Measurements from ENCODE around the gene POU2AF1. TPM values are rescaled to one million over a fixed set of nuclear protein-coding genes. Genes with fewer than 3 reads are reported as not detected.

The POU2AF1 gene
- total RNA-seq, 6 experiments from 2014 or later, result 0.06 to 2.4 (median 0.63) TPM

GRCh38 chr11:111329306-111330204, 49.5 kb downstream of the POU2AF1 start:
- intact Hi-C loops (cut with DNase I), result no loop called here
- TF ChIP-seq, protein P1, sequence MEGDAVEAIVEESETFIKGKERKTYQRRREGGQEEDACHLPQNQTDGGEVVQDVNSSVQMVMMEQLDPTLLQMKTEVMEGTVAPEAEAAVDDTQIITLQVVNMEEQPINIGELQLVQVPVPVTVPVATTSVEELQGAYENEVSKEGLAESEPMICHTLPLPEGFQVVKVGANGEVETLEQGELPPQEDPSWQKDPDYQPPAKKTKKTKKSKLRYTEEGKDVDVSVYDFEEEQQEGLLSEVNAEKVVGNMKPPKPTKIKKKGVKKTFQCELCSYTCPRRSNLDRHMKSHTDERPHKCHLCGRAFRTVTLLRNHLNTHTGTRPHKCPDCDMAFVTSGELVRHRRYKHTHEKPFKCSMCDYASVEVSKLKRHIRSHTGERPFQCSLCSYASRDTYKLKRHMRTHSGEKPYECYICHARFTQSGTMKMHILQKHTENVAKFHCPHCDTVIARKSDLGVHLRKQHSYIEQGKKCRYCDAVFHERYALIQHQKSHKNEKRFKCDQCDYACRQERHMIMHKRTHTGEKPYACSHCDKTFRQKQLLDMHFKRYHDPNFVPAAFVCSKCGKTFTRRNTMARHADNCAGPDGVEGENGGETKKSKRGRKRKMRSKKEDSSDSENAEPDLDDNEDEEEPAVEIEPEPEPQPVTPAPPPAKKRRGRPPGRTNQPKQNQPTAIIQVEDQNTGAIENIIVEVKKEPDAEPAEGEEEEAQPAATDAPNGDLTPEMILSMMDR (IDR thresholded peaks at IDR 0.05), result no peak
- no peak for TF ChIP-seq POLR2A (IDR thresholded peaks at IDR 0.05)
- no peak for DNase-seq
- Histone ChIP-seq H3K4me3 (no peak overlapping the region), H3K27ac (peak overlapping the region in 2 of 3 donors; percentile 6 to 52), H3K9me3 (no peaks in the 10 kb centered on the region), H3K36me3 (no peaks in the 10 kb centered on the region), H3K27me3 (no peaks in the 10 kb centered on the region), H3K4me1 (peaks cover 0 to 54% (median 23%) of the 10 kb centered on the region in 4 donors)
- ATAC-seq, result no peak
- WGBS (ENCODE audit: insufficient coverage, low coverage, low lambda C conversion rate, missing lambda C conversion rate), result 81% methylated on average over 6 of the region's 7 CpGs

- intact Hi-C loops (cut with DNase I), result no loop called here
- WGBS (ENCODE audit: insufficient coverage, low coverage, low lambda C conversion rate, missing lambda C conversion rate), result 65% methylated on average over 6 of the region's 8 CpGs
- DNase-seq (peak in 2 of 3 donors; percentile 21 to 65), ATAC-seq (peak; percentile 38 to 62 (median 52))
- H3K4me1 ChIP-seq, result peaks cover 0 to 43% (median 20%) of the 10 kb centered on the region in 4 donors
- H3K4me3 ChIP-seq, result no peak overlapping the region
- no peaks in the 10 kb centered on the region for H3K27me3 ChIP-seq
- no peaks in the 10 kb centered on the region for H3K9me3 ChIP-seq
- no peak for TF ChIP-seq POLR2A (IDR thresholded peaks at IDR 0.05)
- TF ChIP-seq, protein P1 (IDR thresholded peaks at IDR 0.05), result no peak
- no peaks in the 10 kb centered on the region for H3K36me3 ChIP-seq
- H3K27ac ChIP-seq, result no peak overlapping the region
Observed at GRCh38 chr11:111327908-111328624, 51.0 kb downstream of the POU2AF1 start.

DNA sequence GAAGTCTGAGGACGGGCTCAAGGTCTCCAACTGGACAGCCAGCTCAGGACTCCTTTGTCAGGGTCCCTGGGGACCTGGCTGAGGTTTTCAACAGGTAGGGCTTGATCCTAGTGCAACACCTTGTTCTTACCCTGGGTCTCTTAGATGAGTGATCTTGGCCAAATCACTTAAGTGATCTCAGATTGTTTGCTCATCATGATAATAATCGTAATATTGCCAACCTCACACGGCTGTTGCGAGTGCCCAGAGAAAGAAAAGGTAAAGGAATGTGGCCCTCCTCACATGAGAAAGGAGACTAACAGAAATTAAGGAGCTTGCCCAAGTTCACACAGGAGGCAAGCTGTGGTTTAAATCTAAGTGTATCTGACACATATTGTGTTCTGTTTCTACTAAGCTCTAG, 52.3 kb downstream of the POU2AF1 start:
- Histone ChIP-seq H3K27ac (no peak overlapping the region), H3K27me3 (no peaks in the 10 kb centered on the region), H3K36me3 (no peaks in the 10 kb centered on the region), H3K9me3 (no peaks in the 10 kb centered on the region), H3K4me3 (no peak overlapping the region), H3K4me1 (peaks cover 0 to 38% (median 16%) of the 10 kb centered on the region in 4 donors)
- TF ChIP-seq POLR2A (IDR thresholded peaks at IDR 0.05), result no peak
- TF ChIP-seq, protein P1 (IDR thresholded peaks at IDR 0.05), result no peak
- ATAC-seq (no peak), DNase-seq (no peak)
- intact Hi-C loops (cut with DNase I), result no loop called here
- 75% methylated on average over 4 of the region's 4 CpGs for WGBS (ENCODE audit: insufficient coverage, low coverage, low lambda C conversion rate, missing lambda C conversion rate)

GRCh38 chr11:111325259-111325658, 53.8 kb downstream of the POU2AF1 start:
- H3K4me1 ChIP-seq, result peaks cover 0 to 28% (median 14%) of the 10 kb centered on the region in 4 donors
- ATAC-seq (no peak), DNase-seq (no peak)
- H3K27me3 ChIP-seq, result no peaks in the 10 kb centered on the region
- WGBS (ENCODE audit: insufficient coverage, low coverage, low lambda C conversion rate, missing lambda C conversion rate), result 75% methylated on average over 2 of the region's 5 CpGs
- no peaks in the 10 kb centered on the region for H3K36me3 ChIP-seq
- H3K9me3 ChIP-seq, result no peaks in the 10 kb centered on the region
- no peak overlapping the region for H3K4me3 ChIP-seq
- no peak for TF ChIP-seq POLR2A (IDR thresholded peaks at IDR 0.05)
- TF ChIP-seq, protein P1 (IDR thresholded peaks at IDR 0.05), result no peak
- no peak overlapping the region for H3K27ac ChIP-seq
- intact Hi-C loops (cut with DNase I), result no loop called here

Data from right lobe of liver (tissue), 6 donors.